GM12873 (cell line): ENCODE data around the gene NUMB.

Experiments used
- TF ChIP-seq, protein P1 (sequence below): IDR thresholded peaks from 2 replicates; pipeline ENCODE4 v1.5.1; 2012; ENCODE audit warnings: low read depth, mild to moderate bottlenecking, moderate library complexity, low read length, control low read depth; ENCODE audit not compliant: insufficient read depth; ENCODE audit errors: missing control alignments

NUMB gene

DNA sequence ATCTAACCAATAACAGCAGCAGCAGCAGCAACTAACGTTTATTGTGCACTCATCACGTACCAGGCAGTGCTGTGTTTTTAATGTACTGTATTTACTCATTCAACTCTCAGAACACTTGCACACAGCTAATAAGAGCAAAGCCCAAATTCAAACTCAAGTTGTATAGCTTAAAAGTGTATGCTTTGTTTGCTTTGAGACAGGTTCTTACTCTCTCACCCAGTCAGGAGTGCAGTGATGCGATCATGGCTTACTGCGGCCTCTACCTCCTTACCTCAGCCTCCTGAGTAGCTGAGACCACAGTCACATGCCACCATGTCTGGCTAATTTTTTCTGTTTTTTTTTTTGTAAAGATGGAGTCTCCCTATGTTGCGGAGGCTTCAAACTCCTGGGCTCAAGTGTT, 115.7 kb downstream of the NUMB start:
- TF ChIP-seq, protein P1, sequence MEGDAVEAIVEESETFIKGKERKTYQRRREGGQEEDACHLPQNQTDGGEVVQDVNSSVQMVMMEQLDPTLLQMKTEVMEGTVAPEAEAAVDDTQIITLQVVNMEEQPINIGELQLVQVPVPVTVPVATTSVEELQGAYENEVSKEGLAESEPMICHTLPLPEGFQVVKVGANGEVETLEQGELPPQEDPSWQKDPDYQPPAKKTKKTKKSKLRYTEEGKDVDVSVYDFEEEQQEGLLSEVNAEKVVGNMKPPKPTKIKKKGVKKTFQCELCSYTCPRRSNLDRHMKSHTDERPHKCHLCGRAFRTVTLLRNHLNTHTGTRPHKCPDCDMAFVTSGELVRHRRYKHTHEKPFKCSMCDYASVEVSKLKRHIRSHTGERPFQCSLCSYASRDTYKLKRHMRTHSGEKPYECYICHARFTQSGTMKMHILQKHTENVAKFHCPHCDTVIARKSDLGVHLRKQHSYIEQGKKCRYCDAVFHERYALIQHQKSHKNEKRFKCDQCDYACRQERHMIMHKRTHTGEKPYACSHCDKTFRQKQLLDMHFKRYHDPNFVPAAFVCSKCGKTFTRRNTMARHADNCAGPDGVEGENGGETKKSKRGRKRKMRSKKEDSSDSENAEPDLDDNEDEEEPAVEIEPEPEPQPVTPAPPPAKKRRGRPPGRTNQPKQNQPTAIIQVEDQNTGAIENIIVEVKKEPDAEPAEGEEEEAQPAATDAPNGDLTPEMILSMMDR: no peak

DNA sequence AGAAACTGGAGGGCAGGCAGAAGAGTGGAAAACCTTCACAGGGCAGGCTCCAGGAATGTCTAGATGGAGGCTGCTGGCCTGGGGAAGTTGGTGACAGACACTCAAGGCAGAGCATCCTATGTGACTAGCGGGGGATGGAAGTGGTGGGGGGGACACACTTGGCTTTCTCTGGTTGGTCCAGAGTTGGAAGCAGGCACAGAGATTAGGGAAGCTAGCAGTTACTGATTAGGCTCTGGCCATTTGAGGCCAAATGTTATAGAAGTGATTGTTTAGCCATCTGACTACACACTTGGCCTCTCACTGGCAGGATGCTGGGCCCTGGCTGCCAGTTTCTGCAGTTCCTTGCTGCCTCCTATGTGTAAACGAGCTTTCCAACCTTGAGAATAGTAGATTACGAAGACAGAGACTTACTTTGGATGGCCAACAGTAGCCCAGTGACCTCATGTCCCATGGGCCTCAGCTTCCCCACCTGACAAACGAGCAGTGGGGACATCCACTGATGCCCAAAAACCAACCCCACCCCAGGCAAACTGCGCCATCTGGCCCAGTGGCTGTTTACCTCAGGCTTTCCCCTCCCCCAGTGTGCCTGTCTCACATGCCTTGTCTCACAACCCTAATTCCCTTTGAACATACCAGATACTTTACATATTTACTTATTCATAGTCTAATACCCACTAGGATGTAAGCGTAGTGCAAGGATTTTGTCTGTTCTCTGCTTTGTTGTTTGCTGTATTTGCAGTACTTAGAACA, 118.3 kb downstream of the NUMB start:
- TF ChIP-seq, protein P1: no peak

DNA sequence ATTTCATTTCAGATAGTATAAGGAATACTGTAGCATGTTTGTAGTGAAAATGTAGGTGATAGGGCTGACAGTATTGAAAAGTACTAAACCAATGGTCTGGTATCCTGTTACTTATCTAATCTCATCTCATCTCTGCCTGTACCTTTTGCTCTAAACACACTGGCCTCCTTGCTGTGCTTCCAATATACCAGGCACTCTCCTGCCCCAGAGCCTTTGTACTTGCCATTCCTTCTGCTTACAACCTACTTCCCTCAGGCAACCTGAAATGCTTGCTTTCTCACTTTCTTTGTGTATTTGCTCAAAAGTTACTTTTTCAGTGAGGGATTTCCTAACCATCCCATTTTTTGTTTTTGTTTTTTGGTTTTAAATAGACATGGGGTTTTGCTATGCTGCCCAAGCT, 119.1 kb downstream of the NUMB start:
- TF ChIP-seq, protein P1: no peak

DNA sequence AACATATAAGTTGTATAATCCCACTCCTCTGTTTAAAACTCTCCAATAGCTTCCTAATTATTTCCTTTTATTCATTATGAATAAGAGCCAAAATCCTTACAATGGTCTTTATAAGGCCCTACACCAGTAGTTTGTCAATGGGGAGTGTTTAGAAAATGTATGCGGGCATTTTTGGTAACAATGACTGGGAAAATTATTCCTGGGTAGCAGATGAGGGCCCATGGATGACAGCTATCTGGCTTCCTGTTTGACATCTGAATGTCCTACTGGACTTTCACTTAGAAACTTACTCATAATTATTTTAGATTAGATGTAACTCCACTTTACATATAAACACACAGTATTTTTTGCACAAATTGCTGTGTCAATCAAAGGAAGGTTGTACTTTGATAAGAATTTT, 119.8 kb downstream of the NUMB start:
- TF ChIP-seq, protein P1: no peak

DNA sequence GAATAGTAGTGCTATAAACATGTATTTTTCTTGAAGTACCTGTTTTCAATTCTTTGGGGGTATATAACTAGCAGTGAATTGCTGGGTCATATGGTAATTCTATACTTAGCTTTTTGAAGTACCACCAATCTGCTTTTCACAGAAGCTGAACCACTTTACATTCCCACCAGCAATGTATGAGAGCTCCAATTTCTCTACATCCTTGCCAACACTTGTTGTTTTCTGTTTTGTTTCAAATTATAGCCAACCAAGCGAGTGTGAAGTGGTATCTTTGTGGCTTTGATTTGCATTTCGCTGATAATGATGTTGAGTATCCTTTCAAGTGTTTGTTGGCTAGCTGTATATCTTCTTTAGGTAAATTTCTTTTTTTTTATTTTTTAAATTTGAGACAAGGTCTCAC, 125.3 kb downstream of the NUMB start:
- TF ChIP-seq, protein P1: no peak

DNA sequence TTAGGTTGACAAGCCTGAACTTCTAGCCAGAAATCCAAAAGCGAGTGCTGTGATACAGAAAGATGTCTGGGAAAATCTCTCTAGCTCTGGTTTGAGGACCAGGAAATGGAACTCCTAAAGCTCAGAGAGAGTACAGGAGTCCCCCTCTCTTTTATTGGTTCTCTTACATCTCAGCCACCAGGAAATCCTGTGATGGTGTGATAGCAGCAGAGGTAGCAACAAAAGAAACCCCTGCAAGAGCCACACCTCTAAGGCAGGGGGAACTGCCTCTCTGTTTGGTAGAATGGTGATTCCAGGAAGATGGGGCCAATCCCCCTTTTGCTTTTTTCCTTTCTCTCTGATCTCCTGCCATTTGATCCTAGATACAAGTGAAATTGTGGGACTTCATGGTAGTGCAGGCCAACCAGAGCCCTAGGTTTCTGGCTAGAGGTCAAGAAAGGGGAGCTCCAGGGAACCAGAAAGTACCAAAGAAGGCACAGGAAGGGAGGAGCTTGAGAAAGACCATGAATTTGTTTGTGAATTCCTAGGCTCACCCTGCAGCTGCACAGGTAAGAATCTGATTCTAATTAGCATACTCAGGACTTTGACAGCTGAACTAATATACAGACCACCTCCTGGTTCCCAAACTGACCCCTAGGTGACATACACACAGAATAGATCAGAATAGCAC, 132.6 kb downstream of the NUMB start:
- TF ChIP-seq, protein P1: no peak

DNA sequence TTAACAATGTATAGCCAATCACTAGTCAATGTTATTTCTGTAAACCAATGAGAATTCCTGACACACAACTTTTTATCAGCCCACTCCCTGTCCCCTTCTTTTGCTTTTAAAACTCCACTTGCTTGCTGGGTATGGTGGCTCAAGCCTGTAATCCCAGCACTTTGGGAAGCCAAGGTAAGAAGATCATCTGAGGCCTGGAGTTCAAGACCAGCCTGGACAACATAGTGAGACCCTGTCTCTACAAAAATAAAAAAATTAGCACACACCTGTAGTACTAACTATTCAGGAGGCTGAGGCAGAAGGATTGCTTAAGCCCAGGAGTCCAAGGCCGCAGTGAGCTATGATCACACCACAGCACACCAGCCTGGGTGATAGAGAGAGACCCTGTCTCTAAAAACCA, 133.3 kb downstream of the NUMB start:
- TF ChIP-seq, protein P1: no peak
